Adrenal gland (tissue), 12 donors: ENCODE data around the gene EXOC5. TPM values are rescaled to one million over a fixed set of nuclear protein-coding genes. Genes with fewer than 3 reads are reported as not detected.
A peak's percentile ranks its signal among the peaks of the same experiment; 100 is the strongest.
"Not testable (repeated sequence)": the region's sequence is repeated elsewhere in the genome, so short reads cannot be mapped to it uniquely, and the experiment has no call there.

Source experiments
- DNase-seq, 7 donors: peaks; one replicate each; pipeline ENCODE4 v3.0.0-alpha.2; 2019 to 2020
- H3K27ac ChIP-seq, 5 donors: fragments of 200-600 bp; sonication (generic) in 4 of 5; 1 replicate in 3 of 5; 2 replicates in 2 of 5; pipeline versions ENCODE4 v1.5.1 to v1.8.0; 2016 to 2020; ENCODE audit warnings: mild to moderate bottlenecking in 1 of 5
- H3K27me3 ChIP-seq: fragments of 200-600 bp; 2 replicates; pipeline ENCODE4 v1.8.0; 2021
- H3K36me3 ChIP-seq, 2 donors: fragments of 200-600 bp; replicated peaks in 1 of 2; 1 replicate in 1 of 2; 2 replicates in 1 of 2; pipeline versions ENCODE4 v1.5.1 to v1.8.0; 2018 to 2022
- H3K4me1 ChIP-seq, 2 donors: fragments of 200-600 bp; replicated peaks in 1 of 2; 1 replicate in 1 of 2; 2 replicates in 1 of 2; pipeline versions ENCODE4 v1.5.1 to v1.8.0; 2018 to 2021
- H3K4me3 ChIP-seq, 4 donors: fragments of 200-600 bp; sonication (generic) in 3 of 4; one replicate each; pipeline ENCODE4 v1.5.1; 2016 to 2018
- H3K9me3 ChIP-seq, 3 donors: fragments of 200-600 bp; sonication (generic) in 1 of 3; replicated peaks in 1 of 3; 1 replicate in 2 of 3; 2 replicates in 1 of 3; pipeline versions ENCODE4 v1.5.1 to v1.8.0; 2016 to 2021
- POLR2A ChIP-seq, 2 donors: fragments of 450-650 bp; IDR thresholded peaks; one replicate each; pipeline ENCODE4 v1.6.1; 2017; ENCODE audit warnings: antibody characterized with exemption in 2 of 2, mild to moderate bottlenecking in 2 of 2, moderate library complexity in 1 of 2
- WGBS, 4 donors: extraction: QIAGEN DNeasy Blood & Tissue Kit in 2 of 4; methylation state at CpG; one replicate each; pipeline versions ENCODE4 v1.1.5 to v1.1.7; 2013 to 2017; 5-methylcytosine and 5-hydroxymethylcytosine counted together
- intact Hi-C, 2 donors: fragments of 100-400 bp; cut with DNase I; formaldehyde crosslinking; loops; one replicate each; pipeline versions ENCODE4 v1.14.1 to v1.15.0; 2022 to 2023
- polyA plus RNA-seq, 3 donors: library from polyadenylated mRNA; stranded (reverse); fragments of 200-250 nt in 2 of 3; fragments of 350-450 nt in 1 of 3; fragmentation: Illumina TruSeq in 1 of 3; extraction: RNeasy Lipid Tissue Mini Kit (QIAGEN cat#74804) in 1 of 3; gene quantifications; one replicate each; pipeline ENCODE4 v1.2.3, GENCODE V29; 2013 to 2014
- total RNA-seq, 9 donors: library from RNA; depleted of rRNA in 4 of 9; stranded (reverse); fragments of >200 nt in 4 of 9; fragments of 120-200 nt in 1 of 9; fragmentation: NEBNext Ultra II Directional in 1 of 9; extraction: Animal tissue kit (Norgen Biotek cat#: 25700) in 1 of 9; gene quantifications; one replicate each; pipeline versions ENCODE4 v1.1.0 to v1.2.4, GENCODE V29; 2013 to 2023
- TF ChIP-seq, protein P1 (sequence below), 6 experiments: fragments of 450-650 bp in 4 of 6; fragments of 200-600 bp in 2 of 6; sonication (generic) in 1 of 6; IDR thresholded peaks; 1 replicate in 5 of 6; 2 replicates in 1 of 6; pipeline versions ENCODE4 v1.5.1 to v1.8.0; 2016 to 2021; ENCODE audit warnings: antibody characterized with exemption in 6 of 6, mild to moderate bottlenecking in 2 of 6, moderate library complexity in 1 of 6
- donor health status: healthy with polysubstance abuse.
- donor health status: Bipolar disorder and iron deficiency.
- donor health status: DM: yes; HTN: yes; CAD: no.
- donor health status: DM: no; HTN: no; CAD: no.
- donor health status: DM: no; HTN: no; CAD: no.
- donor health status: DM: yes; HTN: yes; CAD: no.

The EXOC5 gene
- total and polyA plus RNA-seq, 12 donors = 6.4 to 63.8 (median 48.0) TPM

GRCh38 chr14:57266065-57266464, 2.6 kb downstream of the EXOC5 start:
- H3K27me3 ChIP-seq = no peaks in the 10 kb centered on the region
- WGBS, 4 donors = 9 to 25% (median 14%) methylated on average over 2 of the region's 2 CpGs
- H3K27ac ChIP-seq = peak overlapping the region in 1 of 5 donors; percentile 6
- H3K9me3 ChIP-seq = no peaks in the 10 kb centered on the region
- H3K4me1 ChIP-seq = peaks cover 12 to 46% of the 10 kb centered on the region in 2 donors
- no peaks in the 10 kb centered on the region for H3K36me3 ChIP-seq
- no peak overlapping the region for H3K4me3 ChIP-seq
- no peak for DNase-seq
- TF ChIP-seq, protein P1, sequence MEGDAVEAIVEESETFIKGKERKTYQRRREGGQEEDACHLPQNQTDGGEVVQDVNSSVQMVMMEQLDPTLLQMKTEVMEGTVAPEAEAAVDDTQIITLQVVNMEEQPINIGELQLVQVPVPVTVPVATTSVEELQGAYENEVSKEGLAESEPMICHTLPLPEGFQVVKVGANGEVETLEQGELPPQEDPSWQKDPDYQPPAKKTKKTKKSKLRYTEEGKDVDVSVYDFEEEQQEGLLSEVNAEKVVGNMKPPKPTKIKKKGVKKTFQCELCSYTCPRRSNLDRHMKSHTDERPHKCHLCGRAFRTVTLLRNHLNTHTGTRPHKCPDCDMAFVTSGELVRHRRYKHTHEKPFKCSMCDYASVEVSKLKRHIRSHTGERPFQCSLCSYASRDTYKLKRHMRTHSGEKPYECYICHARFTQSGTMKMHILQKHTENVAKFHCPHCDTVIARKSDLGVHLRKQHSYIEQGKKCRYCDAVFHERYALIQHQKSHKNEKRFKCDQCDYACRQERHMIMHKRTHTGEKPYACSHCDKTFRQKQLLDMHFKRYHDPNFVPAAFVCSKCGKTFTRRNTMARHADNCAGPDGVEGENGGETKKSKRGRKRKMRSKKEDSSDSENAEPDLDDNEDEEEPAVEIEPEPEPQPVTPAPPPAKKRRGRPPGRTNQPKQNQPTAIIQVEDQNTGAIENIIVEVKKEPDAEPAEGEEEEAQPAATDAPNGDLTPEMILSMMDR (IDR thresholded peaks at IDR 0.05) = no peak
- intact Hi-C loops = no loop called here

- peaks cover 5 to 26% of the 10 kb centered on the region in 2 donors for H3K4me1 ChIP-seq
- H3K36me3 ChIP-seq = no peaks in the 10 kb centered on the region
- no peak for DNase-seq
- no peaks in the 10 kb centered on the region for H3K9me3 ChIP-seq
- intact Hi-C loops = no loop called here
- TF ChIP-seq, protein P1 (IDR thresholded peaks at IDR 0.05) = no peak
- no peak for TF ChIP-seq POLR2A (IDR thresholded peaks at IDR 0.05)
- H3K27ac ChIP-seq = no peak overlapping the region
- no peaks in the 10 kb centered on the region for H3K27me3 ChIP-seq
- no peak overlapping the region for H3K4me3 ChIP-seq
These were observed 6.6 kb downstream of the EXOC5 start for GRCh38 chr14:57262117-57262516.

- intact Hi-C loops = no loop called here
- no peak overlapping the region for H3K4me3 ChIP-seq
- no peak for TF ChIP-seq POLR2A (IDR thresholded peaks at IDR 0.05)
- TF ChIP-seq, protein P1 (IDR thresholded peaks at IDR 0.05) = no peak
These were observed 7.1 kb downstream of the EXOC5 start for GRCh38 chr14:57261604-57262003.

GRCh38 chr14:57259672-57260071, 9.0 kb downstream of the EXOC5 start:
- intact Hi-C loops = no loop called here
- DNase-seq = no peak
- H3K36me3 ChIP-seq = no peaks in the 10 kb centered on the region
- no peak overlapping the region for H3K4me3 ChIP-seq
- 95 to 100% (median 97%) methylated on average over 1 of the region's 1 CpG for WGBS, 4 donors
- H3K4me1 ChIP-seq = peaks cover 0 to 1% of the 10 kb centered on the region in 2 donors
- TF ChIP-seq, protein P1 (IDR thresholded peaks at IDR 0.05) = no peak
- no peak for TF ChIP-seq POLR2A (IDR thresholded peaks at IDR 0.05)
- no peaks in the 10 kb centered on the region for H3K27me3 ChIP-seq
- H3K9me3 ChIP-seq = no peaks in the 10 kb centered on the region
- H3K27ac ChIP-seq = no peak overlapping the region

More at GRCh38 chr14:57261604-57262003, 7.1 kb downstream of the EXOC5 start:
- peaks cover 5 to 20% of the 10 kb centered on the region in 2 donors for H3K4me1 ChIP-seq
- H3K9me3 ChIP-seq = no peaks in the 10 kb centered on the region
- no peak for DNase-seq
- no peaks in the 10 kb centered on the region for H3K36me3 ChIP-seq
- H3K27me3 ChIP-seq = no peaks in the 10 kb centered on the region
- no peak overlapping the region for H3K27ac ChIP-seq

DNA sequence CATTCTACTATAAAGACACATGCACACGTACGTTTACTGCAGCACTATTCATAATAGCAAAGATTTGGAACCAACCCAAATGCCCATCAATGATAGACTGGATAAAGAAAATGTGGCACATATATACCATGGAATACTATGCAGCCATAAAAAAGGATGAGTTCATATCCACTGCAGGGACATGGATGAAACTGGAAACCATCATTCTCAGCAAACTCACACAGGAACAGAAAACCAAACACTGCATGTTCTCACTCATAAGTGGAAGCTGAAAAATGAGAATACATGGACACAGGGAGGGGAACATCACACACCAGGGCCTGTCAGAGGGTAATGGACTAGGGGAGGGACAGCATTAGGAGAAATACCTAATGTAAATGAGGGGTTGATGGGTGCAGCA, 10.5 kb downstream of the EXOC5 start:
- 91 to 95% (median 94%) methylated on average over 2 of the region's 2 CpGs for WGBS, 4 donors
- H3K27ac ChIP-seq, H3K9me3 ChIP-seq, H3K4me3 ChIP-seq, intact Hi-C loops, H3K27me3 ChIP-seq, H3K36me3 ChIP-seq, H3K4me1 ChIP-seq, DNase-seq: not testable (repeated sequence)
